D721Med (cell line): Measurements from ENCODE around the gene TWF2.

Source experiments
- DNase-seq: peaks from one replicate; pipeline ENCODE4 v3.0.0; 2011; ENCODE audit warnings: low spot score; ENCODE audit not compliant: insufficient read length
- FAIRE-seq: peaks from 2 replicates; lab custom pipeline; 2011; peaks lifted over from hg19 to GRCh38; lab: Jason Lieb, UNC
- TF ChIP-seq, protein P1 (sequence below): IDR thresholded peaks from 2 replicates; pipeline ENCODE4 v1.5.1; 2012; ENCODE audit warnings: mild to moderate bottlenecking, control low read depth; ENCODE audit not compliant: insufficient read depth; ENCODE audit errors: missing control alignments

TWF2 gene

DNA sequence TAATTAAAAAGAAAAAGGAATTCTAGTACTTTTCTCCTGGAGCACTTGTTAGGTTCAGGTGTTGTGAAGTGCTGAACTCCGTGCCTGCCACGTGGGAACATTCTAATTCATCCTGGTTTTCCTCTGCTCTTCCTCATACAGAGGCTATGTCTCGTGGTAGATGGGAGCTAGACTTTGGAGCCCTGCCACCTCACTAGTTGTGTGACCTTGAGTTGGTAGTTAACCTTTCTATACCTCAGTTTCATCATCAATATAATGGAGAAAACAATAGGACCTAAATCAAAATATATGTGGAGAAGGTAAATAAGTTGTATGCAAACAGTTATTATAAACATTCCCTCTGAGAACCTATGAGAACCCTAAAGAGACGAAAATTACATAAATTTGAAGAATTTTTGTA lies 30.4 kb downstream of the TWF2 start:
- TF ChIP-seq, protein P1, sequence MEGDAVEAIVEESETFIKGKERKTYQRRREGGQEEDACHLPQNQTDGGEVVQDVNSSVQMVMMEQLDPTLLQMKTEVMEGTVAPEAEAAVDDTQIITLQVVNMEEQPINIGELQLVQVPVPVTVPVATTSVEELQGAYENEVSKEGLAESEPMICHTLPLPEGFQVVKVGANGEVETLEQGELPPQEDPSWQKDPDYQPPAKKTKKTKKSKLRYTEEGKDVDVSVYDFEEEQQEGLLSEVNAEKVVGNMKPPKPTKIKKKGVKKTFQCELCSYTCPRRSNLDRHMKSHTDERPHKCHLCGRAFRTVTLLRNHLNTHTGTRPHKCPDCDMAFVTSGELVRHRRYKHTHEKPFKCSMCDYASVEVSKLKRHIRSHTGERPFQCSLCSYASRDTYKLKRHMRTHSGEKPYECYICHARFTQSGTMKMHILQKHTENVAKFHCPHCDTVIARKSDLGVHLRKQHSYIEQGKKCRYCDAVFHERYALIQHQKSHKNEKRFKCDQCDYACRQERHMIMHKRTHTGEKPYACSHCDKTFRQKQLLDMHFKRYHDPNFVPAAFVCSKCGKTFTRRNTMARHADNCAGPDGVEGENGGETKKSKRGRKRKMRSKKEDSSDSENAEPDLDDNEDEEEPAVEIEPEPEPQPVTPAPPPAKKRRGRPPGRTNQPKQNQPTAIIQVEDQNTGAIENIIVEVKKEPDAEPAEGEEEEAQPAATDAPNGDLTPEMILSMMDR = no peak
- no peak for DNase-seq
- no peak for FAIRE-seq

DNA sequence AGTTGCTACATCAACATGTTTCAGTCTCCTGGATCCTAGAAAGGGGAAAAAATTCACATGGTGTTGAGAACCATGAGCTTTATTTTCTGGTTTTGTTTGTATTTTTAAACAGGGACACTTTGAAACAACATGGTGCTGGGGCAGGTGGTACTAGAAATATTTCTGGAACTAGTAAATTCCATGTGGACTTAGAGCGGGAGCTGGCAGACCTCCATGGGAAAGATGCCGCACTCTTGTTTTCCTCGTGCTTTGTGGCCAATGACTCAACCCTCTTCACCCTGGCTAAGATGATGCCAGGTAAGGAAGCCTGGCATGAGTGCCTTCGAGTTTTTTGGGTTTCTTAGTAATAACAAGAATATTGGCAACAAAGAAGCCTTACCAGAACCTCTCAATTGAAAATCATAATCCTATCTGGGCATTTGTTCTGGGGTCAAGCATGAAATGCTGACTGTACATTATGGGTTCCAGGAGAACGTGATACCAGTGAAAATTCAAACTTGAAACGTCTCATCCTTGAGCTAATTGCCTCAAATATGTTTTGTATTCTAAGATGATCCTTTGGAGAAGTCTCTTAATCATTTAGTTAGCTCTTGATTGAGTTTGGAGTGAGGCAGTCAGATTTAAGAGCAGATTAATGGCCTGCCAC lies 33.1 kb downstream of the TWF2 start:
- TF ChIP-seq, protein P1 = no peak
- no peak for DNase-seq
- no peak for FAIRE-seq

DNA sequence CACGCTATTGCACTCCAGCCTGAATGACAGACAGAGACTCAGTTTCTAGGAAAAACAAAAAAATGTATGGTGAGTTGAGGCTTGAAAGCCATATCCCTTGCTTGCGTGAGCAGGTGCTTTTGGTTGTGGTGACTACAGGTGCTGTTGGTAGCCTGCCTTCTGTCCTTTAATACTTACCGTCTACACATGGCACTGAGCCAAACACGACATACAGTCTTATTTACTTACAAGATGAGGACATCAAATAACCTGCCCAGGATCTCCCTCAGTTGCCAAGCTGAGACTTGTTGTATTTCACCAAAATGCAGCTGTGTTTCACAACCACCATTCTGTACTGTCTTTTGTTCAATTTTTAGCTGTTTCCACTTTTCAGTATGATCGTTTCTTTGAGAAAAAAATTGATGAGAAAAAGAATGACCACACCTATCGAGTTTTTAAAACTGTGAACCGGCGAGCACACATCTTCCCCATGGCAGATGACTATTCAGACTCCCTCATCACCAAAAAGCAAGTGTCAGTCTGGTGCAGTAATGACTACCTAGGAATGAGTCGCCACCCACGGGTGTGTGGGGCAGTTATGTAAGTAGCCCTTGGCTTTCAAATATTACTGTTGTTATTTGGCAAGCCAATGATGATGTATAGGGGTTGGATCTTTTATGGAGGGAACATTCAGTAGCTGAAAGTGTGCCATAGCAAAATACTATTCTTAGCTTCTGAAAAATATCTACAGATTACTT lies 34.5 kb downstream of the TWF2 start:
- no peak for FAIRE-seq
- DNase-seq = no peak
- TF ChIP-seq, protein P1 = no peak

DNA sequence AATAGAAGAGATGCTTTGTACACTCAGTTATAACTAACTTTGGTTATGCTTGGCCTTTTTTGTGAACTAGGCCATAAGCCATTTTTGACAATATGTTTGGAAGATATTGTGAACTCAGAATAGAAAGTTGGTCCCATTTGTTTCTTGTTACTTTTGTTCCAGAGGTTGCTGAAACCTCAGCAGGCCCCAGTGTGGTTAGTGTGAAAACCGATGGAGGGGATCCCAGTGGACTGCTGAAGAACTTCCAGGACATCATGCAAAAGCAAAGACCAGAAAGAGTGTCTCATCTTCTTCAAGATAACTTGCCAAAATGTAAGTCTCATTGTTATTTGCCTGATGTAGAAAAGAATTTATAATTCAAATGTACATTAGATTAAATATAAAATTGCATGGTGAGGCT lies 35.3 kb downstream of the TWF2 start:
- no peak for DNase-seq
- no peak for FAIRE-seq
- TF ChIP-seq, protein P1 = no peak

DNA sequence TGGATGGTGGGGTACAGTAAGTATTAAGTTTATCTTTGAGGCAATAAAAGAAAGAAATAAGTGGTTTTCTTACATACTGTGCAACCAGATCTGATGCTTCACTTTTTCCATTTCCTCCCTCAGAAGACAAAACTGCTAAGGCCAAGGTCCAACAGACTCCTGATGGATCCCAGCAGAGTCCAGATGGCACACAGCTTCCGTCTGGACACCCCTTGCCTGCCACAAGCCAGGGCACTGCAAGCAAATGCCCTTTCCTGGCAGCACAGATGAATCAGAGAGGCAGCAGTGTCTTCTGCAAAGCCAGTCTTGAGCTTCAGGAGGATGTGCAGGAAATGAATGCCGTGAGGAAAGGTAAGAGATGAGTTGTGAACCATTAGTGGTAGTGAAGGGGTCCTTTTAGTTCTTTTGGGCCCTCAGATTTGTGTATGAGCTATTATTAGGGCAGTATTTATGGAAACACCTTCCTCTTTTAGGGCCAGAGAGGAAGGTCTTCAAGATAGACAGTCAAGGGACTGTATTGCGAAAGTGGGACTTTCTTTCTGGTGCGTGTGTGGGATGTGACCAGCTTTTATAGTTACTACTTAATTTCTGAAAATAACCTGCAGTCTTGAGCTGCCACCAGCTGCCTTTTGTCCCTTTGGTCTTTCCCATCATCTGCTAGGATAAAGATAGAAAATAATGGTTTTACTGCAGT lies 36.4 kb downstream of the TWF2 start:
- TF ChIP-seq, protein P1 = no peak
- FAIRE-seq (no peak), DNase-seq (no peak)

DNA sequence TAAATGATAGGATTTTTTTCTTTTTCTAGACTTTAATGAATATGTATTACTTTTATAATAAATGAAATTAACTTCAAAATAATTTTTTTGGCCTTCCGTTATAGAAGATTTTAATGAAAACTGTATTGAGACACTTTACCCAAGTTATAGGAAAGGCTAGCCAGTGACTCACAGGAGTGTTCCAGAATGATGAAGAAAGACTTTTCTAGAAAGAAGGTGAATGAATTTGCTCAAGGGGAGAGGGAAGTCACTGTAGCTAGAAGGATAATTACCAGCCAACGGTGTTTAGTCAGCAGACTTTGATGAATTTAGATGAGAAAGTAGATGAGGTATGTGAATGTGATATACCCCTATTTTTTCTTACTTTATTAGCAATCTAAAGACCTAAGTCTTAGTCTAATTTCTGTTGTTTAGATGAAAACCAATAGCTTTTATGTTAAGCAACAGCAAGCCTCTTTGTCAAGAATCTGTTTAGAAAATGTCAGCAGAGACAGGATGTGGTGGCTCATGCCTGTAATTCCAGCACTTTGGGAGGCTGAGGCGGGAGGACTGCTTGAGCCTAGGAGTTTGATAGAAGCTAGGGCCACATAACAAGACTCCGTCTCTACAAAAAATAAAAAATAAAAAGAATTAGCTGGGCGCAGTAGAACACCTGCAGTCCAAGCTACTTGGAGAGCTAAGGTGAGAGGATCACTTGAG lies 37.8 kb downstream of the TWF2 start:
- TF ChIP-seq, protein P1 = no peak
- DNase-seq = no peak
- no peak for FAIRE-seq
